Activated CD4-positive, alpha-beta T cell treated with anti-CD3 and anti-CD28 coated beads, Interleukin-2, Interleukin-4, amounts not matched to agents 100 ng/mL and 50 ng/mL, durations not matched to agents 16 hours and 8 hours (primary cell): ENCODE results near the gene GRHL1.

ENCODE experiments used
- DNase-seq: peaks from one replicate; pipeline ENCODE4 v3.0.0-alpha.2; 2020; ENCODE audit warnings: low spot score

GRHL1 gene

GRCh38 chr2:9994462-9994861 is 43.0 kb downstream of the GRHL1 start:
- no peak for DNase-seq

DNA sequence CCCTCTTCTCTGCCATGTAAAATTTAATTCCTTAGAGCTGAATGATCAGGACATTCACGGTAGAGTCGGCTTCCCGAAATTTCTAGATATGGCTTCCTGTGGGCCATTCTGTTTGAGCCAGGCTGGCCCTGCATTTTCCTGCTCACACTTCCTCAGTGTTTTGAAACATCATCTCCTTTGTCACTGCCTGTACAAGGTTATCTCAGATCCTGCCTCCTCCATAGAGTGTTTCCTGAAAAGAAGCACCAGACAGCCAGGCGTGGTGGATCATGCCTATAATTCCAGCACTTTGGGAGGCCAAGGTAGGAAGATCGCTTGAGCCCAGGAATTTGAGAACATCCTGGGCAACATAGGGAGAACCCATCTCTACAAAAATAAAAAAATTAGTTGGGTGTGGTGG is 43.6 kb downstream of the GRHL1 start:
- DNase-seq: no peak

GRCh38 chr2:9996321-9996720 is 44.8 kb downstream of the GRHL1 start:
- no peak for DNase-seq

DNA sequence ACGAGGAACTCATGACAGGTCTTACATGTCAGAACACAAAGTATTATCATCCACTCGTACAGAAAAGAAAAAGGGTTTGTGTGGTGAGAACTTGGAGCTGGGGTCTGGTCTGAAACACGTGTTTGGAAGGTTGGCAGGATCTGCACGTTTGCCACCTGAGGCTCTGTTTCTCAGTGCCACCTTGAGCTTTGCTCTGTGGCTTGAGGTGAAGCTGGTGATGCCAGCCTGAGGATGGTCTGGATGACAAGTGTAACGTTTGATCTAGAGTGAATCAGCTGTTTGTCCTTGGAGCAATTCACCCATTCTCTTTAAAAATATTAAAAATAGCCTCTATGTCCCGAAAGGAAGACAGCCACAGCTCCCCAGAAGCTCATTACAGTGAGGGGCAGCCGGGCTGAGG is 46.4 kb downstream of the GRHL1 start:
- no peak for DNase-seq

GRCh38 chr2:9998916-9999654 is 47.6 kb downstream of the GRHL1 start:
- no peak for DNase-seq

- DNase-seq: no peak
Measured at GRCh38 chr2:9999693-10000092, 48.2 kb downstream of the GRHL1 start.

GRCh38 chr2:10000541-10000940 is 49.0 kb downstream of the GRHL1 start:
- DNase-seq: no peak

DNA sequence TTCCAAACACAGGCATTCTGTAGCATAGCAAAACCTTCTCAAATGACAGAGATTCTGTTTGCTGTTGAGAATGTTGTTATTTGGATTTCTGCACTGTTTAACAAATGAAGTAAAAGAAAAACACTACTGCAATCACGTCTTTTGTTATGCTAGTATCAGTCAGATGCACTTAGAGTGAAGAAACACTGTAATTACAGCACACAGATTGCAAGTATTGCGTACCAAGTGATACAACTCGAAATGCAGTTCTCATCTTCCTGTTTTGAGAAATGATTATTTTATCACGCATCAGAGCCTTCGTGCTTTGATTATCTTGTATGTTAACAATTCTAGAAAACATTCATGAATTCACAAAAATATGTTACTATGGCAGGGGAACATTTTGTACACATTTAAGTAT is 50.1 kb downstream of the GRHL1 start:
- no peak for DNase-seq

DNA sequence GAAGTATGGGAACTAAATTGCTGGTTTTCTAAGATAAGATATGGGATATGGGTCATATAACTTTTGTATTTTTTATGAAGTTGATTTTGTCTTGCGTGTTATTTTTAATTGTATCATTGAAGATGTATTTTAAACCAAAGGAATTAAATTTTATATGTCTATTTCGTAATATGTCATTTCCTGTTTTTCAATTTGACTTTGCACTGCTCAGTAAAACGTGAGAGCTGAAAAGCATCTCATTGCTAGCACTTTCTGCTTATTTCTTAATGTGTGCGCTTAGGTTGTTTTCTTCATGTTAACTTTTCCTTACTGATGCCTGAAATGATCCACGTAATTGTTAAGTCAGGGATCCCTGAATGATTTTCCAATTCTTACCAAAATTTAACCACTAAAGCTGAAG is 50.6 kb downstream of the GRHL1 start:
- no peak for DNase-seq

DNA sequence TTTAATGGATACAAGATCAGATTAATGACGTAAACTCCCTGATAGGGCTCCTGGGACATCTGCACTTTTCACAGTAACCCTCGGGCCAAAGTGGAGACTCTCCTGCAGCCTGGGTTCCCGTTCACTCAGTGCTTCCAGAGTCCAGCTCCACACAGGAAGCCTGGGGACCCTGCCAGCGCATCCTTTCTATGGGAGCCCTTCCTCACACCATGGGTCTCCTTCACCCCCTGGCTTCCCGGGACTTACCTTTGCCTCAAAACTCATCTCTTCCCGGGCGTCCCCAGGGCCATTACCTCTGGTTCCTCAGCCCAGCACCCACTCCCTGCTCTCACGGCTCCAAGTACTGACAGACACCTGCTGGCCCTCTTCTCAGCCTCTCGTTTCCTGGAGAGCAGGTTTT is 51.2 kb downstream of the GRHL1 start:
- no peak for DNase-seq

- DNase-seq: no peak
Measured at GRCh38 chr2:10003206-10004125, 52.0 kb downstream of the GRHL1 start.

DNA sequence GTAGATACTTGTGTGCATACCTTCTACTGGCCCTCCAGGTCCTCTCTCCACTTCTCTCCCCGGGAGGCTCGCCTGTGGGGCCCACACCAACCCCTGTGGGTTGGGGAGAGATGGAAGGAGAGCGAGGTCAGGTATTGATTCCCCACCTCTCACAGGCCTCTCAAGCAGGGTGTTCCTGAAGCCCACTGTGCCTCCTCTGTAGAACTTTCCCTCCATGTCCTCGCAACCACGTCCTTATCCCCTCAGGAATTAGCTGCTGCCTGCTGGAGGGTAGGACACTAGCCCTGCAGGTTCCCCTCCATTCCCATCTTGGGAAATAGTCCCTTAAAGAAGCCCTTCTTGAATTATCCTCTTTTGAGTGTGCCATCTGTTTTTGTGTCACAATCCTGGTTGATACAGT is 52.9 kb downstream of the GRHL1 start:
- no peak for DNase-seq

DNA sequence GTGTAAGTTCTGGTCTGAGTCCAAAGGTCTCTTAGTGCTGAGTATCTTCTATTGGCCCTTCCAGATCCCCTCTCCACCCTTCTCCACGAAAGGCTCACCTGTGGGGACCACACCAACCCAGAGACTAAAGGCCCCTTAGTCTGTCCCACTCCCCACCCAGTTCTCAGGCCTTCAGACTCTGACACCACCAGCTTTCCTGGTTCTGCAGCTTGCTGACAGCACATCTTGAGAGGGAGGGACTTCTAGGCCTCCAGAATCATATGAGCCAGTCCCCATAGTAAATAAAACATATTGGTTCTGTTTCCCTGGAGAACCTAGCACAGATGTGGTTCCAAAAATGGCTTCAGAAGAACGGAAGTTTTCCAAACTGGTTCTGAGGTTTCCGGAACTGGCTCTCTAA is 53.3 kb downstream of the GRHL1 start:
- DNase-seq: no peak

DNA sequence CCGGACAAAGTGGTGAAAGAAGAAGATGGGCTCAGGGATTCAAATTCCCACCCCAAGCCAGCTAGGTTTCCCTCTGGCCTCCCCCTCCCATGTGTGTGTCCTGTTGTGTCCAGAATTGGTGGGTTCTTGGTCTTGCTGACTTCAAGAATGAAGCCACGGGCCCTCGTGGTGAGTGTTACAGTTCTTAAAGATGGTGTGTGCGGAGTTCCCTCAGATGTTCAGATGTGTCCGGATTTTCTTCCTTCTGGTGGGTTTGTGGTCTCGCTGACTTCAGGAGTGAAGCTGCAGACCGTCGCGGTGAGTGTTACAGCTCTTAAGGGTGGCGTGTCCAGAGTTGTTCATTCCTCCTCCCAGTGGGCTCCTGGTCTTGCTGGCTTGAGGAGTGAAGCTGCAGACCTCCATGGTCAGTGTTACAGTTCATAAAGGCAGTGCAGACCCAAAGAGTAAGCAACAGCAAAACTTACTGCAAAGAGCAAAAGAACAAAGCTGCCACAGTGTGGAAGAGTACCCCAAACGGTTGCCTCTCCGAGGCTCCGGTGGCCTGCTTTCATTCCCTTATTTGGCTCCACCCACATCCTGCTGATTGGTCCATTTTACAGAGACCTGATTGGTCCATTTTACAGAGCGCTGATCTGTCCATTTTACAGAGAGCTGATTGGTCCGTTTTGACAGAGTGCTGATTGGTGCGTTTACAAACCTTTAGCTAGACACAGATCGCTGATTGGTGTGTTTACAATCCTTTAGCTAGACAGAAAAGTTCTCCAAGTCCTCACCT is 54.2 kb downstream of the GRHL1 start:
- no peak for DNase-seq

GRCh38 chr2:10006236-10007161 is 55.0 kb downstream of the GRHL1 start:
- no peak for DNase-seq

- no peak for DNase-seq
Measured at GRCh38 chr2:10007435-10007834, 55.9 kb downstream of the GRHL1 start.

DNA sequence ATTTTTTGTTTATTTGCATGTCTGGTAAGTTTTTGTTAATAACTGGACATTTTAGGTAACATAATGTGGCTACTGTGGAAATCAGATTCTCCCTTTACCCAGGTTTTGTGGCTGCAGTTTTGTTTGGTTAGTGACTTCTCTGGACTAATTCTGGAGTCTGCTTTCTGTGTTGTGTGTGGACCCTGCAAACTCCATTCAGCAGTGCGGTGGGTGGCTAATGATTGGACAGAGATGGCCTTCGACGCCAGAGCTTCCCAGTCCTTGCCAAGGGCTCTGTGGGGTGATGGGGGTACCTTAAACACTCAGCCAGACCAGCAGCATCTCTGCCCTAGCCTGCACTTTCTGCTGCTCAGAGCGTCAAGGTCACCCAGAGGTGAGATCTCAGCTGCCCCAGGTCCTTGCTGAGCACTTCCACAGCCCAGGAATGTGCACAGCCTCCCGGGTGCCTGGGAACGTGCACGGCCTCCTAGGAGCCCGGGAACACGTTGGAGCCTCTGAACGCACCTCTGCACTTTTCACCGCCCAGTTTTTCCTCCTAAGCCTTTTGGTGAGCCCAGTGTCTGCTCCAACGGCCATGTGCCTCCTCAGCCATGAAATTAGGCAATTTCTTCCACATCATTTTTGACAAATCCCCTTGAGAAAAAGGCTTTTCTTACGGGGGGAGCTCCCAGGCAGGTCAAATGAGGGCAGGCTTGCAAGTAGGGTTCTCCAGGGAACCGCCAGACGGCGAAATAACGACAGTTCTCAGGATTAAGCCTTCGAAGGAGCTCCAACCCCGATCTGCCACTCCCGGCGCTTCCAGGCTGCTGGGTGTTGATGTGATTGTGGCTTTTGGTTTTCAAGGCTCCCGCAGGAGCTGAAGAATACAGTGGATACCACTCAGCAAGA is 56.7 kb downstream of the GRHL1 start:
- DNase-seq: no peak

GRCh38 chr2:10008809-10009176 is 57.3 kb downstream of the GRHL1 start:
- DNase-seq: no peak

DNA sequence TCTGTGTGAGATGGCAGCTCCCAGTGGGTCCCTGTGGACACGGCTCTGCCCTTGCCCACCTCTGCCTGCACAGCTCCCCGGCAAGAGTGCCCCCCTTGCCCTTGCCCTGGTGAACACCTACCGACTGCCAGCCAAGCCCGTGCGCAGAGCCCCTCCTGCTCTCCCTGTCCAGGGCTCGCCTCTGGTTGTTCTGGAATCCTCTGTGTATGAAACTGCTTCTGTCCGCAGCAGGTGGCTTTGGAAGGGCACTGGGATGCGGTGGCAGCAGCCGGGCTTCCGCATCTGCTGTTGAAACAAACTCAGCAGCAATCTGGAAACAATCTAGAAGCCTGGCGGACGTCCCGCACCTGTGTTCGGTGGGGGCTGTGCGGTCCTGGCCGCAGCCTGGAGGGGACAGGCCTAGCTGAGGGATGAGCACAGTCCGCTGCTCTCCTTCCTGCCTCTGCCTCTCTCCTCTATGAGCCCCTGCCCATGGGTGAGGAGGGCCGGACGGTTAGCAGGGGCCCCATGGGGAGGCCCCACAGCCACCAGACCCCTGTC is 57.8 kb downstream of the GRHL1 start:
- no peak for DNase-seq
